K562 (cell line): Measurements from ENCODE around the gene CDPF1. TPM values are rescaled to one million over a fixed set of nuclear protein-coding genes. Genes with fewer than 3 reads are reported as not detected.

Experiments used
- ATAC-seq: fragments of 200-7000 bp; cut with Tn5 transposase; 3 replicates; pipeline ENCODE4 v1.9.1; 2020; ENCODE audit warnings: moderate library complexity
- BruUV-seq: library from RNA; stranded (reverse); fragments of 400-500 nt; replicated peaks from 2 replicates; lab custom pipeline; 2021; lab: Mats Ljungman, UMichigan
- CTCF ChIA-PET: fragments of 300-600 bp; formaldehyde crosslinking; extraction: SDS; loops from one replicate; lab custom pipeline; 2021; ENCODE audit warnings: low intra/inter-chr PET ratio; lab: Yijun Ruan, JAX
- POLR2A ChIA-PET: fragments of 300-600, 350-650 bp; sonication (Branson Sonifier 250); formaldehyde crosslinking; extraction: SDS; loops from one replicate; lab custom pipeline; 2021; ENCODE audit warnings: antibody characterized with exemption, inconsistent platforms; lab: Yijun Ruan, JAX
- DNase-seq, 4 experiments: peaks; one replicate each; pipeline versions ENCODE4 v3.0.0 to v3.0.0-alpha.2; 2011 to 2018; ENCODE audit warnings: low spot score in 3 of 4, mixed read lengths in 3 of 4; ENCODE audit errors: extremely low read depth in 1 of 4
- FAIRE-seq: peaks from 2 replicates; lab custom pipeline; 2011; peaks lifted over from hg19 to GRCh38; lab: Jason Lieb, UNC
- H2AFZ ChIP-seq: 2 replicates; pipeline ENCODE4 v1.6.0; 2011; ENCODE audit warnings: low read depth, low read length, control low read depth, inconsistent platforms
- H3K27ac ChIP-seq: fragments of 200-600 bp; 3 replicates; pipeline ENCODE4 v1.8.0; 2011; ENCODE audit warnings: low read depth, mild to moderate bottlenecking, control low read depth, inconsistent platforms, low read length, moderate library complexity, mixed read lengths; ENCODE audit errors: extremely low read depth
- H3K27me3 ChIP-seq, 2 experiments: fragments of 300-600 bp in 1 of 2; 2 replicates in 1 of 2; 3 replicates in 1 of 2; pipeline versions ENCODE4 v1.6.0 to v1.8.0; 2011; ENCODE audit warnings: inconsistent platforms in 2 of 2, low read length in 2 of 2, mild to moderate bottlenecking in 1 of 2, mixed read lengths in 1 of 2, moderate library complexity in 1 of 2; ENCODE audit not compliant: control insufficient read depth in 2 of 2, insufficient read depth in 2 of 2
- H3K36me3 ChIP-seq: fragments of 300-600 bp; 3 replicates; pipeline ENCODE4 v1.8.0; 2011; ENCODE audit warnings: mild to moderate bottlenecking, low read length, inconsistent platforms; ENCODE audit not compliant: control insufficient read depth, insufficient read depth
- H3K4me1 ChIP-seq, 2 experiments: fragments of 200-600 bp in 1 of 2; replicated peaks in 1 of 2; 2 replicates in 1 of 2; 3 replicates in 1 of 2; pipeline versions ENCODE4 v1.5.1 to v1.8.0; 2011; ENCODE audit warnings: inconsistent platforms in 2 of 2, low read length in 2 of 2, mild to moderate bottlenecking in 1 of 2, mixed read lengths in 1 of 2, moderate library complexity in 1 of 2; ENCODE audit not compliant: control insufficient read depth in 2 of 2, insufficient read depth in 2 of 2
- H3K4me2 ChIP-seq: 2 replicates; pipeline ENCODE4 v1.6.1; 2011; ENCODE audit warnings: low read length, control low read depth, inconsistent platforms, mixed read lengths; ENCODE audit not compliant: insufficient read depth
- H3K4me3 ChIP-seq: fragments of 200-600 bp; sonication (generic), shearing (Covaris generic); 2 replicates; pipeline ENCODE4 v1.5.1; 2016; ENCODE audit warnings: control low read depth, inconsistent platforms
- H3K79me2 ChIP-seq: fragments of 200-600 bp; 3 replicates; pipeline ENCODE4 v1.8.0; 2011; ENCODE audit warnings: low read length, inconsistent platforms; ENCODE audit not compliant: control insufficient read depth, insufficient read depth
- H3K9ac ChIP-seq, 2 experiments: 2 replicates each; pipeline versions ENCODE4 v1.6.0 to v1.6.1; 2011; ENCODE audit warnings: low read depth in 2 of 2, low read length in 2 of 2, control low read depth in 1 of 2, inconsistent platforms in 1 of 2, mild to moderate bottlenecking in 1 of 2, mixed read lengths in 1 of 2; ENCODE audit not compliant: insufficient read depth in 1 of 2
- H3K9me1 ChIP-seq: one replicate; pipeline ENCODE4 v1.6.0; 2011; ENCODE audit warnings: inconsistent platforms, mild to moderate bottlenecking, low read length, moderate library complexity; ENCODE audit not compliant: control insufficient read depth, insufficient read depth
- H3K9me3 ChIP-seq: replicated peaks from 2 replicates; pipeline ENCODE4 v1.5.1; 2011; ENCODE audit warnings: low read depth, low read length, inconsistent platforms; ENCODE audit not compliant: control insufficient read depth, insufficient read depth
- H4K20me1 ChIP-seq: replicated peaks from 2 replicates; pipeline ENCODE4 v1.6.1; 2011; ENCODE audit warnings: low read length, inconsistent platforms, mixed read lengths; ENCODE audit not compliant: control insufficient read depth, insufficient read depth
- ELF2 ChIP-seq: fragments of 250-450 bp; sonication (Bioruptor Pico); IDR thresholded peaks from 2 replicates; pipeline ENCODE4 v1.5.0; 2021; ENCODE audit warnings: mild to moderate bottlenecking
- GTF2B ChIP-seq: IDR thresholded peaks from 2 replicates; pipeline ENCODE4 v1.6.1; 2011; ENCODE audit not compliant: insufficient read length; ENCODE audit errors: extremely low read depth
- MLX ChIP-seq, 2 experiments: fragments of 450-650 bp in 1 of 2; sonication (generic) in 1 of 2; formaldehyde crosslinking; conservative IDR thresholded peaks; 2 replicates each; pipeline versions ENCODE4 v1.4.0 to v1.8.1; 2020 to 2022; ENCODE audit warnings: mild to moderate bottlenecking in 1 of 2, missing genetic modification reagents in 1 of 2
- USF1 ChIP-seq: sonication (generic); formaldehyde crosslinking; IDR thresholded peaks from 2 replicates; pipeline ENCODE4 v1.9.0; 2022; ENCODE audit warnings: mild to moderate bottlenecking, missing genetic modification reagents
- ZNF23 ChIP-seq: fragments of 250-450 bp; sonication (Bioruptor Pico); IDR thresholded peaks from 2 replicates; pipeline ENCODE4 v1.4.0; 2020; ENCODE audit warnings: mild to moderate bottlenecking
- WGBS: fragments of 100-300 bp; shearing (Covaris generic); methylation state at CpG from one replicate; pipeline ENCODE4 v1.1.6; 2016; ENCODE audit warnings: low coverage, mixed read lengths; ENCODE audit not compliant: insufficient coverage; ENCODE audit errors: missing lambda C conversion rate; 5-methylcytosine and 5-hydroxymethylcytosine counted together
- in situ Hi-C: fragments of 300-500 bp; cut with MboI; formaldehyde crosslinking; loops from 4 replicates; pipeline ENCODE4 v1.15.0; 2018; ENCODE audit warnings: inconsistent platforms, mixed read lengths
- intact Hi-C: fragments of 100-400 bp; cut with micrococcal nuclease; formaldehyde crosslinking; loops from 2 replicates; pipeline ENCODE4 v1.14.2; 2022
- polyA plus RNA-seq, 8 experiments: library from polyadenylated mRNA; depleted of rRNA in 4 of 8; stranded (reverse) in 5 of 8; unstranded in 3 of 8; fragments of >200 nt; fragmentation: Nextera tagmentation in 2 of 8; fragmentation: Illumina TruSeq in 1 of 8; extraction: Ambion mirVana in 2 of 8; extraction: Trizol in 1 of 8; gene quantifications; 2 replicates each; pipeline versions ENCODE4 v1.2.1 to v1.2.3, GENCODE V29; 2011 to 2014; ENCODE audit warnings: inconsistent platforms in 1 of 8, missing spikeins in 1 of 8
- total RNA-seq, 7 experiments: library from RNA; depleted of rRNA in 6 of 7; stranded (reverse); fragments of >200 nt in 6 of 7; fragmentation: Illumina TruSeq in 2 of 7; extraction: Trizol in 2 of 7; gene quantifications; 2 replicates each; pipeline versions ENCODE4 v1.2.1 to v1.2.3, GENCODE V29; 2011 to 2021; ENCODE audit warnings: low replicate concordance in 1 of 7

Gene CDPF1
- total and polyA plus RNA-seq, 9 of the 15 experiments (the other 6 are each of a cell fraction or from before 2014, with no cell fraction given): 0.84 to 19.5 (median 9.1) TPM

GRCh38 chr22:46293577-46294260 lies 43.6 kb upstream of the CDPF1 start:
- H3K4me1 ChIP-seq: peaks cover 2 to 32% of the 10 kb centered on the region in 2 experiments; a peak in 4 of 5 replicates
- H3K4me2 ChIP-seq: no peak overlapping the region
- POLR2A ChIA-PET: no interaction called here
- H3K9ac ChIP-seq: 0 out of 4 replicates have a peak overlapping the region, but pooled peaks of 1 of the 2 experiments have one; percentile 13
- no TSS peak for BruUV-seq
- intact Hi-C loops: no loop called here
- no peak overlapping the region for H3K27ac ChIP-seq
- 81% methylated on average over 9 of the region's 11 CpGs for WGBS
- ATAC-seq (no peak), DNase-seq (no peak), FAIRE-seq (no peak)
- H3K9me3 ChIP-seq: no peaks in the 10 kb centered on the region
- H2AFZ ChIP-seq: no peak overlapping the region
- H3K27me3 ChIP-seq: no peaks in the 10 kb centered on the region
- peaks cover 15% of the 10 kb centered on the region; the same call in 2 of the 3 replicates for H3K36me3 ChIP-seq
- CTCF ChIA-PET: no interaction called here
- H4K20me1 ChIP-seq: no peaks in the 10 kb centered on the region
- H3K9me1 ChIP-seq: no peaks in the 10 kb centered on the region
- H3K4me3 ChIP-seq: no peak overlapping the region
- TF ChIP-seq ELF2 (CRISPR knock-in tag) (no peak), ZNF23 (CRISPR knock-in tag) (no peak), GTF2B (no peak), USF1 (CRISPR knock-in tag) (no peak), MLX (CRISPR knock-in tag; conservative IDR thresholded peaks at IDR 0.05) (no peak)
- TF ChIP-seq, all 486 proteins: peak for 0
- H3K79me2 ChIP-seq: peaks cover 17% of the 10 kb centered on the region
- in situ Hi-C loops: no loop called here
